GM12878 (cell line): Measurements from ENCODE around the gene DUOXA2. TPM values are rescaled to one million over a fixed set of nuclear protein-coding genes. Genes with fewer than 3 reads are reported as not detected.

Source experiments
- ATF2 ChIP-seq: IDR thresholded peaks from 2 replicates; pipeline ENCODE4 v1.6.1; 2012; ENCODE audit warnings: low read length, inconsistent platforms
- ATF7 ChIP-seq: fragments of 450-650 bp; IDR thresholded peaks from 2 replicates; pipeline ENCODE4 v1.6.1; 2016; ENCODE audit warnings: low read depth, mild to moderate bottlenecking
- CREB1 ChIP-seq: IDR thresholded peaks from 2 replicates; pipeline ENCODE4 v1.6.1; 2012; ENCODE audit warnings: low read depth, mild to moderate bottlenecking, inconsistent platforms
- CREM ChIP-seq: IDR thresholded peaks from 2 replicates; pipeline ENCODE4 v1.6.1; 2014; ENCODE audit warnings: antibody characterized with exemption, low read depth
- EGR1 ChIP-seq, 2 experiments: IDR thresholded peaks; 1 replicate in 1 of 2; 2 replicates in 1 of 2; pipeline ENCODE4 v1.6.1; 2011 to 2012; ENCODE audit warnings: low read depth in 2 of 2, low read length in 2 of 2, borderline replicate concordance in 1 of 2, mild to moderate bottlenecking in 1 of 2, moderate library complexity in 1 of 2
- FOS ChIP-seq: IDR thresholded peaks from 3 replicates; pipeline ENCODE4 v1.6.1; 2011; ENCODE audit warnings: borderline replicate concordance; ENCODE audit not compliant: insufficient read length; ENCODE audit errors: extremely low read depth
- SMAD1 ChIP-seq: fragments of 450-650 bp; IDR thresholded peaks from 2 replicates; pipeline ENCODE4 v1.6.1; 2018; ENCODE audit warnings: mild to moderate bottlenecking, low read depth; ENCODE audit not compliant: partially characterized antibody
- STAT1 ChIP-seq: fragments of 450-650 bp; conservative IDR thresholded peaks from 2 replicates; pipeline ENCODE4 v1.6.1; 2014; ENCODE audit warnings: antibody characterized with exemption, mild to moderate bottlenecking
- polyA plus RNA-seq, 11 experiments: library from polyadenylated mRNA; depleted of rRNA in 4 of 11; unstranded in 6 of 11; stranded (reverse) in 5 of 11; fragments of >200 nt; fragmentation: Nextera tagmentation in 4 of 11; fragmentation: Illumina TruSeq in 1 of 11; extraction: Ambion mirVana in 4 of 11; extraction: Trizol in 1 of 11; gene quantifications; 1 replicate in 1 of 11; 2 replicates in 10 of 11; pipeline versions ENCODE4 v1.2.1 to v1.2.3, GENCODE V29; 2011 to 2016; ENCODE audit warnings: inconsistent platforms in 2 of 11, missing spikeins in 2 of 11, low read depth in 1 of 11
- total RNA-seq, 4 experiments: library from RNA; depleted of rRNA in 3 of 4; stranded (reverse); fragments of >200 nt in 3 of 4; fragmentation: Illumina TruSeq in 1 of 4; extraction: Trizol in 1 of 4; gene quantifications; 2 replicates each; pipeline versions ENCODE4 v1.2.1 to v1.2.3, GENCODE V29; 2013 to 2021
- TF ChIP-seq, protein P1 (sequence below): IDR thresholded peaks from 2 replicates; pipeline ENCODE4 v1.6.1; 2011; ENCODE audit warnings: borderline replicate concordance, low read depth, mild to moderate bottlenecking, moderate library complexity, low read length; ENCODE audit not compliant: insufficient read depth, poor library complexity, severe bottlenecking
- TF ChIP-seq, protein P2 (sequence below): fragments of 450-650 bp; IDR thresholded peaks from 2 replicates; pipeline ENCODE4 v1.6.1; 2014; ENCODE audit warnings: mild to moderate bottlenecking

DUOXA2 gene
- total and polyA plus RNA-seq, 10 of the 15 experiments (the other 5 are each of a cell fraction or from before 2014, with no cell fraction given): not detected

DNA sequence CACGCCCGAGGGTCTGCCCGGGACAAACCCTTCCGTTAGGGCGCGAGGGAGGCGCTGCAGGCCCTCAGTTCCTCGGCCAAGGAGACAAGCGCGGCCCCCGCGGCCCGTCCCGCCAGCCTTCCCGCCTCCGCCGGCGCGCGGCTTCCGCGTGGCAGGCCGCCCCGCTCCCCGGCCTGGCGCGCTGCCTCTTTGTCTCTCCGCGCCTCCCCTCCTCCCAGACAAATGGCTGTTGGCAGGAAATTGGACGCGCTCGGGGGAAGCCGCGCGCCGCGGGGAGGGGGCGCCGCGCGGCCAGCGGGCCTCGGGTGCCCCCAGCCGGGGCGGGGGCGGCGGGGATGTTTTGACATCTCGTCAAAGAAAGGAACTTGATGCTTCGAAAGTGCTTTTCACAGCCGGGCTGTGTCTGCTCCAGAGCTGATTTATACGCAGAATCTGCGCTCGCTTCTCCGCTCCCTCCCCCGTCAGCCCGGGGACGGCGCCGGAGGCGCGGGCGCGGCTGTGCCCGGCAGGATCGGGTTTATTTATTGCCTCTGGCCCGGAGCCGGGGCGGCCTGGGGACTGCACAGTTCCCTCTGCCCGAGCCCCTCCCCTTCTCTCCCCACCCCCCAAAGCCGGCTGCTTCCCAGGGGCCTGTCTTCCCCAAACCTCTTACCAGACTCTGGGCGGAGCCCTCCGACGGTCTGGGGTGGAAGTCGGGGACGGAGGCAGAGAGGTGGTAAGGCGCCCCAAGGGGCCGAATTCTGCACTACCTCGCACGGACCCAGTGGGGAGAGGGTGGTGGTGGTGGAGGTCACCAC is 52.9 kb downstream of the DUOXA2 start (continued):
- TF ChIP-seq, protein P1, sequence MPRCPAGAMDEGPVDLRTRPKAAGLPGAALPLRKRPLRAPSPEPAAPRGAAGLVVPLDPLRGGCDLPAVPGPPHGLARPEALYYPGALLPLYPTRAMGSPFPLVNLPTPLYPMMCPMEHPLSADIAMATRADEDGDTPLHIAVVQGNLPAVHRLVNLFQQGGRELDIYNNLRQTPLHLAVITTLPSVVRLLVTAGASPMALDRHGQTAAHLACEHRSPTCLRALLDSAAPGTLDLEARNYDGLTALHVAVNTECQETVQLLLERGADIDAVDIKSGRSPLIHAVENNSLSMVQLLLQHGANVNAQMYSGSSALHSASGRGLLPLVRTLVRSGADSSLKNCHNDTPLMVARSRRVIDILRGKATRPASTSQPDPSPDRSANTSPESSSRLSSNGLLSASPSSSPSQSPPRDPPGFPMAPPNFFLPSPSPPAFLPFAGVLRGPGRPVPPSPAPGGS: peak; percentile 19
- TF ChIP-seq ATF7 (no peak), SMAD1 (no peak), FOS (no peak), EGR1 (IDR thresholded peaks at IDR 0.05; ENCODE audit: borderline replicate concordance in 1 of 2, low read depth in 2 of 2, low read length in 2 of 2) (peak in 1 of 2 experiments; percentile 65; a peak in 2 of 3 replicates), CREM (peak; percentile 31), ATF2 (no peak), STAT1 (no peak), CREB1 (peak; percentile 44; the same call in 1 of the 2 replicates)
- TF ChIP-seq, protein P2, sequence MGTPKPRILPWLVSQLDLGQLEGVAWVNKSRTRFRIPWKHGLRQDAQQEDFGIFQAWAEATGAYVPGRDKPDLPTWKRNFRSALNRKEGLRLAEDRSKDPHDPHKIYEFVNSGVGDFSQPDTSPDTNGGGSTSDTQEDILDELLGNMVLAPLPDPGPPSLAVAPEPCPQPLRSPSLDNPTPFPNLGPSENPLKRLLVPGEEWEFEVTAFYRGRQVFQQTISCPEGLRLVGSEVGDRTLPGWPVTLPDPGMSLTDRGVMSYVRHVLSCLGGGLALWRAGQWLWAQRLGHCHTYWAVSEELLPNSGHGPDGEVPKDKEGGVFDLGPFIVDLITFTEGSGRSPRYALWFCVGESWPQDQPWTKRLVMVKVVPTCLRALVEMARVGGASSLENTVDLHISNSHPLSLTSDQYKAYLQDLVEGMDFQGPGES: no peak
- TF ChIP-seq, all 136 proteins: peak for 41
